ENCODE measurements around the gene FOXN3. TPM values are rescaled to one million over a fixed set of nuclear protein-coding genes. Genes with fewer than 3 reads are reported as not detected.

FOXN3 gene
- polyA plus RNA-seq, 1 of the 3 experiments (the other 2 are of a cell fraction): 9.8 TPM

DNA sequence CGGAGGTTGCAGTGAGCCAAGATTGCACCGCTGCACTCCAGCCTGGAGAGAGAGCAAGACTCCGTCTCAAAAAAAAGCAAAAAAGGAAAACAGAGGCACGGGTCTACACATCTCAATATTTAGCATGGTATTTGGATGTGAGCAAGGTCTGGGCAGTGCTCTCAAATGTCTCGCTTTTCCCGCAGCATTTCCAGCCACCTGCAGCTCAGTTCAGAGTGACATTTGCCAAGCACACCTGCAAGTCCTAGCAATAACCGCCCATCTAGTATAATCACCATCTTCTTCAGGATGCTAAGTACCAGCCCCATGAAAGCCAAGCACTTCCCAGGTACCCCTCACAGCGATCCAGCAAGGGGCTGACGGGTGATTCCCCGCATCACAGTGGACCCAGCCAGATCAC lies 69.1 kb downstream of the FOXN3 start:
- H3K79me2 ChIP-seq (ENCODE audit: insufficient read depth): no peaks in the 10 kb centered on the region; the same call in none of the 2 replicates
- no peak overlapping the region for H2AFZ ChIP-seq (ENCODE audit: low read depth)
- no peaks in the 10 kb centered on the region for H3K9me3 ChIP-seq
- no peak overlapping the region for H3K4me2 ChIP-seq
- peaks cover 14 to 25% of the 10 kb centered on the region in 2 experiments for H3K4me1 ChIP-seq (ENCODE audit: control insufficient read depth in 1 of 2, insufficient read depth in 2 of 2, low read depth in 1 of 2, low read length in 1 of 2)
- DNase-seq: no peak
- 97% methylated on average over 10 of the region's 10 CpGs for WGBS (ENCODE audit: low lambda C conversion rate)
- H3K27ac ChIP-seq (ENCODE audit: low read depth in 2 of 2, low read length in 1 of 2): no peak overlapping the region
- POLR2A ChIA-PET: no interaction called here
- H3K36me3 ChIP-seq (replicated peaks in 1 of 2; ENCODE audit: control insufficient read depth in 1 of 2, insufficient read depth in 2 of 2, low read length in 1 of 2): peaks cover 8 to 9% of the 10 kb centered on the region in 2 experiments
- H3K9me2 ChIP-seq: no peaks in the 10 kb centered on the region
- no peaks in the 10 kb centered on the region for H3K27me3 ChIP-seq (ENCODE audit: insufficient read depth)
- no peaks in the 10 kb centered on the region for H4K20me1 ChIP-seq (ENCODE audit: insufficient read depth)
- no peak overlapping the region for H3K4me3 ChIP-seq (ENCODE audit: low read depth in 2 of 2, low read length in 1 of 2)
- no peak for TF ChIP-seq RAD21 (IDR thresholded peaks at IDR 0.05; ENCODE audit: low read length)
- no peak for TF ChIP-seq FOXJ3 (CRISPR knock-in tag; IDR thresholded peaks at IDR 0.05)
- no peak for TF ChIP-seq FOXM1 (IDR thresholded peaks at IDR 0.05; ENCODE audit: low read depth)
- no peak for TF ChIP-seq EZH2phosphoT487 (IDR thresholded peaks at IDR 0.05; ENCODE audit: borderline replicate concordance, low read depth)
- TF ChIP-seq SMC3 (IDR thresholded peaks at IDR 0.05; ENCODE audit: low read depth, low read length): no peak
- H3K9ac ChIP-seq: no peak overlapping the region
- no peaks in the 10 kb centered on the region for H3F3A ChIP-seq (replicated peaks; ENCODE audit: insufficient read depth)
- CTCF ChIA-PET: interaction anchor here (1.1 kb wide), 1 partner anchor 71 kb away, joined by 3 read pairs; no protein-coding TSS in a partner anchor

DNA sequence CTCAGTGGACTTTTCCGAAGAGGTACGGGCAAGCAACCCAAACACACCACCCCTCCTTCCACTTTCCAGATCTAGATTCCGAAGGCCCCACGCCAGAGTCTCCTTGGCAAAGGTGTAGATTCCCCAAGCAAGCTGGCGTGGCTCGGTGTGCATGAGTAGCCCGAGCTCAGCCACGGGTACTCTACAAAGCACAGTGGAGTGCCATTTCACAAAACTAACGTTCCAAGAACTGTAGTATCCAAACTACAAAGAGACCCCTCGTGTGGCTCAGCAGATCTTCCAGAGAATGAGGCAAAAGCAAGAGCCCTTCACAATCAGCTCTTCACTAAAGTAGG lies 72.1 kb downstream of the FOXN3 start:
- H3K79me2 ChIP-seq (ENCODE audit: insufficient read depth): no peaks in the 10 kb centered on the region
- no peaks in the 10 kb centered on the region for H3K27me3 ChIP-seq (ENCODE audit: insufficient read depth)
- no peak overlapping the region for H3K9ac ChIP-seq
- POLR2A ChIA-PET: no interaction called here
- H3K4me1 ChIP-seq (ENCODE audit: control insufficient read depth in 1 of 2, insufficient read depth in 2 of 2, low read depth in 1 of 2, low read length in 1 of 2): peaks cover 0 to 8% of the 10 kb centered on the region in 2 experiments; a peak in 2 of 4 replicates
- H3K4me3 ChIP-seq (ENCODE audit: low read depth in 2 of 2, low read length in 1 of 2): no peak overlapping the region
- WGBS (ENCODE audit: low lambda C conversion rate): 93% methylated on average over 10 of the region's 10 CpGs
- peaks cover 6 to 8% of the 10 kb centered on the region in 2 experiments for H3K36me3 ChIP-seq (replicated peaks in 1 of 2; ENCODE audit: control insufficient read depth in 1 of 2, insufficient read depth in 2 of 2, low read length in 1 of 2)
- H3F3A ChIP-seq (replicated peaks; ENCODE audit: insufficient read depth): no peaks in the 10 kb centered on the region
- H4K20me1 ChIP-seq (ENCODE audit: insufficient read depth): no peaks in the 10 kb centered on the region
- no peak overlapping the region for H2AFZ ChIP-seq (ENCODE audit: low read depth)
- no peaks in the 10 kb centered on the region for H3K9me2 ChIP-seq
- H3K27ac ChIP-seq (ENCODE audit: low read depth in 2 of 2, low read length in 1 of 2): no peak overlapping the region
- TF ChIP-seq FOSL2 (IDR thresholded peaks at IDR 0.05; ENCODE audit: borderline replicate concordance, low read depth): no peak
- no peak overlapping the region for H3K4me2 ChIP-seq
- DNase-seq: no peak
- CTCF ChIA-PET: interaction anchor here (1.0 kb wide), 1 partner anchor 570 kb away, joined by 3 read pairs; no protein-coding TSS in a partner anchor
- no peaks in the 10 kb centered on the region for H3K9me3 ChIP-seq

DNA sequence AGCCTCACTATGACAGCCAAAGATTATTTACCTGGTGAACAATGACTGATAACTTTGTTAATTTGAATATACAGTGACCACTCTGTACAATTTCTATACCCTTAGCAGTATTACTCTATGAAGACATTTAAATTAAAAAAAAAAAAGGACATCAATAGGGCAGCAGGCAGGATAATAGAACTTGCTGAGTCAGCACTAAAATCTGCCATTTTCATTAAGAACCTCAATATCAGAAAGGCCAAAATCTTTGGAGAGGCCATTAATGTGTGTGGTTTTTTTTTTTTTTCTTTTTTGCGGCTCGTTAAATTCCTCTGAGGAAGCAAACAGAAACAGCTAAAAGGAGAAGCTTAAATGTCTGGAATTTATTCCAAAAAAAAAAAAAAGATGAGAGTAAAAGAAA lies 73.7 kb downstream of the FOXN3 start:
- CTCF ChIA-PET: interaction anchor here (1.1 kb wide), 1 partner anchor 15 kb away, joined by 3 read pairs; no protein-coding TSS in a partner anchor
- Histone ChIP-seq H3K4me2 (no peak overlapping the region), H3K79me2 (ENCODE audit: insufficient read depth) (no peaks in the 10 kb centered on the region), H3K4me1 (ENCODE audit: control insufficient read depth in 1 of 2, insufficient read depth in 2 of 2, low read depth in 1 of 2, low read length in 1 of 2) (no peaks in the 10 kb centered on the region; a peak in 1 of 4 replicates), H3K4me3 (ENCODE audit: low read depth in 2 of 2, low read length in 1 of 2) (no peak overlapping the region), H3K36me3 (replicated peaks in 1 of 2; ENCODE audit: control insufficient read depth in 1 of 2, insufficient read depth in 2 of 2, low read length in 1 of 2) (peaks cover 0 to 2% of the 10 kb centered on the region in 2 experiments), H3K9ac (no peak overlapping the region), H3K9me2 (no peaks in the 10 kb centered on the region), H4K20me1 (ENCODE audit: insufficient read depth) (no peaks in the 10 kb centered on the region), H3K9me3 (no peaks in the 10 kb centered on the region), H3K27me3 (ENCODE audit: insufficient read depth) (no peaks in the 10 kb centered on the region), H2AFZ (ENCODE audit: low read depth) (no peak overlapping the region), H3K27ac (ENCODE audit: low read depth in 2 of 2, low read length in 1 of 2) (no peak overlapping the region), H3F3A (replicated peaks; ENCODE audit: insufficient read depth) (no peaks in the 10 kb centered on the region)
- WGBS (ENCODE audit: low lambda C conversion rate): 93% methylated on average over 2 of the region's 2 CpGs
- POLR2A ChIA-PET: interaction anchor here (0.6 kb wide), 1 partner anchor 236 kb away, joined by 7 read pairs; no protein-coding TSS in a partner anchor
- no peak for DNase-seq
- TF ChIP-seq, protein P1, sequence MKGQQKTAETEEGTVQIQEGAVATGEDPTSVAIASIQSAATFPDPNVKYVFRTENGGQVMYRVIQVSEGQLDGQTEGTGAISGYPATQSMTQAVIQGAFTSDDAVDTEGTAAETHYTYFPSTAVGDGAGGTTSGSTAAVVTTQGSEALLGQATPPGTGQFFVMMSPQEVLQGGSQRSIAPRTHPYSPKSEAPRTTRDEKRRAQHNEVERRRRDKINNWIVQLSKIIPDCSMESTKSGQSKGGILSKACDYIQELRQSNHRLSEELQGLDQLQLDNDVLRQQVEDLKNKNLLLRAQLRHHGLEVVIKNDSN (IDR thresholded peaks at IDR 0.05; ENCODE audit: borderline replicate concordance, low read depth): no peak
- TF ChIP-seq NRF1 (IDR thresholded peaks at IDR 0.05; ENCODE audit: low read depth, low read length) (no peak), SMC3 (IDR thresholded peaks at IDR 0.05; ENCODE audit: low read depth, low read length) (no peak), JUND (IDR thresholded peaks at IDR 0.05) (no peak), TCF12 (IDR thresholded peaks at IDR 0.05) (no peak), SIN3A (IDR thresholded peaks at IDR 0.05; ENCODE audit: borderline replicate concordance, low read depth, low read length) (no peak), EP300 (IDR thresholded peaks at IDR 0.05; ENCODE audit: borderline replicate concordance in 1 of 2, low read depth in 1 of 2, low read length in 1 of 2) (no peak), TAF1 (IDR thresholded peaks at IDR 0.05; ENCODE audit: borderline replicate concordance, low read depth, low read length) (no peak)
- TF ChIP-seq, protein P2, sequence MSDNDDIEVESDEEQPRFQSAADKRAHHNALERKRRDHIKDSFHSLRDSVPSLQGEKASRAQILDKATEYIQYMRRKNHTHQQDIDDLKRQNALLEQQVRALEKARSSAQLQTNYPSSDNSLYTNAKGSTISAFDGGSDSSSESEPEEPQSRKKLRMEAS (IDR thresholded peaks at IDR 0.05; ENCODE audit: low read depth): no peak
- TF ChIP-seq, protein P3, sequence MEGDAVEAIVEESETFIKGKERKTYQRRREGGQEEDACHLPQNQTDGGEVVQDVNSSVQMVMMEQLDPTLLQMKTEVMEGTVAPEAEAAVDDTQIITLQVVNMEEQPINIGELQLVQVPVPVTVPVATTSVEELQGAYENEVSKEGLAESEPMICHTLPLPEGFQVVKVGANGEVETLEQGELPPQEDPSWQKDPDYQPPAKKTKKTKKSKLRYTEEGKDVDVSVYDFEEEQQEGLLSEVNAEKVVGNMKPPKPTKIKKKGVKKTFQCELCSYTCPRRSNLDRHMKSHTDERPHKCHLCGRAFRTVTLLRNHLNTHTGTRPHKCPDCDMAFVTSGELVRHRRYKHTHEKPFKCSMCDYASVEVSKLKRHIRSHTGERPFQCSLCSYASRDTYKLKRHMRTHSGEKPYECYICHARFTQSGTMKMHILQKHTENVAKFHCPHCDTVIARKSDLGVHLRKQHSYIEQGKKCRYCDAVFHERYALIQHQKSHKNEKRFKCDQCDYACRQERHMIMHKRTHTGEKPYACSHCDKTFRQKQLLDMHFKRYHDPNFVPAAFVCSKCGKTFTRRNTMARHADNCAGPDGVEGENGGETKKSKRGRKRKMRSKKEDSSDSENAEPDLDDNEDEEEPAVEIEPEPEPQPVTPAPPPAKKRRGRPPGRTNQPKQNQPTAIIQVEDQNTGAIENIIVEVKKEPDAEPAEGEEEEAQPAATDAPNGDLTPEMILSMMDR (IDR thresholded peaks at IDR 0.05): no peak
- TF ChIP-seq, protein P4, sequence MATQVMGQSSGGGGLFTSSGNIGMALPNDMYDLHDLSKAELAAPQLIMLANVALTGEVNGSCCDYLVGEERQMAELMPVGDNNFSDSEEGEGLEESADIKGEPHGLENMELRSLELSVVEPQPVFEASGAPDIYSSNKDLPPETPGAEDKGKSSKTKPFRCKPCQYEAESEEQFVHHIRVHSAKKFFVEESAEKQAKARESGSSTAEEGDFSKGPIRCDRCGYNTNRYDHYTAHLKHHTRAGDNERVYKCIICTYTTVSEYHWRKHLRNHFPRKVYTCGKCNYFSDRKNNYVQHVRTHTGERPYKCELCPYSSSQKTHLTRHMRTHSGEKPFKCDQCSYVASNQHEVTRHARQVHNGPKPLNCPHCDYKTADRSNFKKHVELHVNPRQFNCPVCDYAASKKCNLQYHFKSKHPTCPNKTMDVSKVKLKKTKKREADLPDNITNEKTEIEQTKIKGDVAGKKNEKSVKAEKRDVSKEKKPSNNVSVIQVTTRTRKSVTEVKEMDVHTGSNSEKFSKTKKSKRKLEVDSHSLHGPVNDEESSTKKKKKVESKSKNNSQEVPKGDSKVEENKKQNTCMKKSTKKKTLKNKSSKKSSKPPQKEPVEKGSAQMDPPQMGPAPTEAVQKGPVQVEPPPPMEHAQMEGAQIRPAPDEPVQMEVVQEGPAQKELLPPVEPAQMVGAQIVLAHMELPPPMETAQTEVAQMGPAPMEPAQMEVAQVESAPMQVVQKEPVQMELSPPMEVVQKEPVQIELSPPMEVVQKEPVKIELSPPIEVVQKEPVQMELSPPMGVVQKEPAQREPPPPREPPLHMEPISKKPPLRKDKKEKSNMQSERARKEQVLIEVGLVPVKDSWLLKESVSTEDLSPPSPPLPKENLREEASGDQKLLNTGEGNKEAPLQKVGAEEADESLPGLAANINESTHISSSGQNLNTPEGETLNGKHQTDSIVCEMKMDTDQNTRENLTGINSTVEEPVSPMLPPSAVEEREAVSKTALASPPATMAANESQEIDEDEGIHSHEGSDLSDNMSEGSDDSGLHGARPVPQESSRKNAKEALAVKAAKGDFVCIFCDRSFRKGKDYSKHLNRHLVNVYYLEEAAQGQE (IDR thresholded peaks at IDR 0.05; ENCODE audit: low read depth, low read length): no peak

Measured in SK-N-SH (cell line).